ENCODE measurements around the gene MLLT1.

DNA sequence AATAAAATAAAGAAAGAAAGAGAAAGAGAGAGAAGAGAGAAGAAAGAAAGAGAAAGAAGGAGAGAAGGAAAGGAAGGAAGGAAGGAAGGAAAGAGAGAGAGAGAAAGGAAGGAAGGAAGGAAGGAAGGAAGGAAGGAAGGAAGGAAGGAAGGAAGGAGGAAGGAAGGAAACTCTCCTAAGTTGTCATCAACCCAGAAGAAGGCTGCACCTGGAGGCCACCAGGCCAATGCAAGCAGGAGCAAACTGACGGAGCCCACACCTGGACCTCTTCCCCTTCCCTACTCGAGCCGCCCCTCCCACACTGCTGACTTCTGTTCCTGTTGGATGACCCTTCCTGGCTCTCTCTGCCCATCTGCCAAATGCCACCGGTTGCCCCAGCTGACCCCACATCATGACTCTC is 45.0 kb upstream of the MLLT1 start:
- TF ChIP-seq, protein P1, sequence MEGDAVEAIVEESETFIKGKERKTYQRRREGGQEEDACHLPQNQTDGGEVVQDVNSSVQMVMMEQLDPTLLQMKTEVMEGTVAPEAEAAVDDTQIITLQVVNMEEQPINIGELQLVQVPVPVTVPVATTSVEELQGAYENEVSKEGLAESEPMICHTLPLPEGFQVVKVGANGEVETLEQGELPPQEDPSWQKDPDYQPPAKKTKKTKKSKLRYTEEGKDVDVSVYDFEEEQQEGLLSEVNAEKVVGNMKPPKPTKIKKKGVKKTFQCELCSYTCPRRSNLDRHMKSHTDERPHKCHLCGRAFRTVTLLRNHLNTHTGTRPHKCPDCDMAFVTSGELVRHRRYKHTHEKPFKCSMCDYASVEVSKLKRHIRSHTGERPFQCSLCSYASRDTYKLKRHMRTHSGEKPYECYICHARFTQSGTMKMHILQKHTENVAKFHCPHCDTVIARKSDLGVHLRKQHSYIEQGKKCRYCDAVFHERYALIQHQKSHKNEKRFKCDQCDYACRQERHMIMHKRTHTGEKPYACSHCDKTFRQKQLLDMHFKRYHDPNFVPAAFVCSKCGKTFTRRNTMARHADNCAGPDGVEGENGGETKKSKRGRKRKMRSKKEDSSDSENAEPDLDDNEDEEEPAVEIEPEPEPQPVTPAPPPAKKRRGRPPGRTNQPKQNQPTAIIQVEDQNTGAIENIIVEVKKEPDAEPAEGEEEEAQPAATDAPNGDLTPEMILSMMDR (IDR thresholded peaks at IDR 0.05) = no peak
- TF ChIP-seq POLR2A (IDR thresholded peaks at IDR 0.05) (no peak), POLR2AphosphoS5 (IDR thresholded peaks at IDR 0.05; ENCODE audit: insufficient read depth in 1 of 2, low read depth in 1 of 2) (no peak)

Measured in vagina (tissue), 2 donors.